Measurements from ENCODE around the gene TCF7L1.

DNA sequence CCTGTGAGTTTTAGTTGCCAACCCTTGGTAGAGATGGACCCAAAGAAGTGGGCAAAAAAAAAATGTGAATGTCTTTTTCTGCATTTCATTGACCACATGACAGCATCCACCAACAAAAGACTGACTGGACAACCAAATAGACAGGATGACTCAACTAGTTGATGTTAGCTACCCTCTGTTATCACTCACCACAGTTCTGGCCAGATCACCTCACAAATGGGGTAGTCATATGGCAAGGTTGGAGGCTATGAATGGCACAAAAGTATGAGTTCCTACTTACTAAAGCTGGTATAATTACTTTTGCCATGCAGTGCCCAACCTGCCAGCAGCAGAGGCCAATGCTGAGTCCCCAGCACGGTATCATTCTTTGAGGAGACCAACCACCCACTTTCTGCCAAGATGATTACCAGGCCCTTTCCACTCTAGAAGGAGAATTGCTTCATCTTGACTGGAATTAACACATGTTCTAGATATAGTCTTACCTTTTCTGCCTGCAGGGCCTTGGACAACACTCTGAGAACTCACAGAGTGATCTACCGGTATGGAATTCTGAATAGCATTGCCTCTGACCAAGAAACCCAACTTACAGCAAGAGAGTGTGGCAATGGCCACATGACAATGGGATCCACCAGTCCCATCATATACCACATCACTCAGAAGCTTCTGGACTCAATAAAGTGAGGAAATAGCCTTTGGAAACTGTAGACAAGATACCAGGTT, 20.1 kb upstream of the TCF7L1 start:
- TF ChIP-seq, protein P1, sequence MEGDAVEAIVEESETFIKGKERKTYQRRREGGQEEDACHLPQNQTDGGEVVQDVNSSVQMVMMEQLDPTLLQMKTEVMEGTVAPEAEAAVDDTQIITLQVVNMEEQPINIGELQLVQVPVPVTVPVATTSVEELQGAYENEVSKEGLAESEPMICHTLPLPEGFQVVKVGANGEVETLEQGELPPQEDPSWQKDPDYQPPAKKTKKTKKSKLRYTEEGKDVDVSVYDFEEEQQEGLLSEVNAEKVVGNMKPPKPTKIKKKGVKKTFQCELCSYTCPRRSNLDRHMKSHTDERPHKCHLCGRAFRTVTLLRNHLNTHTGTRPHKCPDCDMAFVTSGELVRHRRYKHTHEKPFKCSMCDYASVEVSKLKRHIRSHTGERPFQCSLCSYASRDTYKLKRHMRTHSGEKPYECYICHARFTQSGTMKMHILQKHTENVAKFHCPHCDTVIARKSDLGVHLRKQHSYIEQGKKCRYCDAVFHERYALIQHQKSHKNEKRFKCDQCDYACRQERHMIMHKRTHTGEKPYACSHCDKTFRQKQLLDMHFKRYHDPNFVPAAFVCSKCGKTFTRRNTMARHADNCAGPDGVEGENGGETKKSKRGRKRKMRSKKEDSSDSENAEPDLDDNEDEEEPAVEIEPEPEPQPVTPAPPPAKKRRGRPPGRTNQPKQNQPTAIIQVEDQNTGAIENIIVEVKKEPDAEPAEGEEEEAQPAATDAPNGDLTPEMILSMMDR (IDR thresholded peaks at IDR 0.05), result no peak
- TF ChIP-seq POLR2A (IDR thresholded peaks at IDR 0.05), result no peak

Measured in right lobe of liver (tissue), 4 donors.